H9 (cell line): ENCODE data around the gene SEMA3C. TPM values are rescaled to one million over a fixed set of nuclear protein-coding genes. Genes with fewer than 3 reads are reported as not detected.

Experiments used
- DNase-seq: peaks from one replicate; pipeline ENCODE4 v3.0.0-alpha.2; 2017
- H2AFZ ChIP-seq: one replicate; pipeline ENCODE4 v1.6.1; 2013; ENCODE audit warnings: mild to moderate bottlenecking, low read length, control low read depth, moderate library complexity
- H2AK5ac ChIP-seq: 2 replicates; pipeline ENCODE4 v1.6.1; 2013; ENCODE audit warnings: low read length, control low read depth, mixed read lengths; ENCODE audit not compliant: insufficient read length
- H2BK120ac ChIP-seq: one replicate; pipeline ENCODE4 v1.6.1; 2013; ENCODE audit warnings: low read depth, mild to moderate bottlenecking, low read length, control low read depth, inconsistent platforms; ENCODE audit not compliant: poor library complexity, severe bottlenecking
- H2BK12ac ChIP-seq: 2 replicates; pipeline ENCODE4 v1.6.1; 2013; ENCODE audit warnings: low read length, control low read depth, mixed read lengths, low read depth; ENCODE audit not compliant: insufficient read length
- H2BK15ac ChIP-seq: 2 replicates; pipeline ENCODE4 v1.6.1; 2013; ENCODE audit warnings: low read depth, low read length, control low read depth
- H2BK20ac ChIP-seq: one replicate; pipeline ENCODE4 v1.6.1; 2013; ENCODE audit warnings: low read depth, mild to moderate bottlenecking, low read length, control low read depth, inconsistent platforms; ENCODE audit not compliant: poor library complexity, severe bottlenecking
- H2BK5ac ChIP-seq: 2 replicates; pipeline ENCODE4 v1.6.1; 2013; ENCODE audit warnings: low read length, control low read depth, mixed read lengths; ENCODE audit not compliant: insufficient read length
- H3K14ac ChIP-seq: 2 replicates; pipeline ENCODE4 v1.6.1; 2013; ENCODE audit warnings: low read length, control low read depth; ENCODE audit not compliant: insufficient read depth
- H3K18ac ChIP-seq: 2 replicates; pipeline ENCODE4 v1.6.1; 2013; ENCODE audit warnings: low read depth, mild to moderate bottlenecking, mixed read lengths, low read length, control low read depth; ENCODE audit not compliant: insufficient read length
- H3K23ac ChIP-seq: 2 replicates; pipeline ENCODE4 v1.6.1; 2013; ENCODE audit warnings: low read length, control low read depth, mixed read lengths, low read depth; ENCODE audit not compliant: insufficient read length
- H3K23me2 ChIP-seq: 2 replicates; pipeline ENCODE4 v1.6.1; 2013; ENCODE audit warnings: low read depth, mild to moderate bottlenecking, mixed read lengths, low read length, control low read depth; ENCODE audit not compliant: insufficient read length, poor library complexity, severe bottlenecking
- H3K27ac ChIP-seq: 2 replicates; pipeline ENCODE4 v1.5.1; 2013; ENCODE audit warnings: low read length, control low read depth, mixed read lengths, low read depth; ENCODE audit not compliant: insufficient read length
- H3K27me3 ChIP-seq: 2 replicates; pipeline ENCODE4 v1.6.1; 2013; ENCODE audit warnings: low read length, control low read depth, inconsistent platforms; ENCODE audit not compliant: insufficient read depth
- H3K4ac ChIP-seq: 2 replicates; pipeline ENCODE4 v1.6.1; 2013; ENCODE audit warnings: low read depth, mild to moderate bottlenecking, control low read depth, inconsistent platforms, low read length, moderate library complexity
- H3K4me1 ChIP-seq: 2 replicates; pipeline ENCODE4 v1.6.1; 2013; ENCODE audit warnings: low read length, control low read depth, inconsistent platforms; ENCODE audit not compliant: insufficient read depth
- H3K4me2 ChIP-seq: 2 replicates; pipeline ENCODE4 v1.6.1; 2013; ENCODE audit warnings: low read length, control low read depth, mixed read lengths; ENCODE audit not compliant: insufficient read length, insufficient read depth
- H3K56ac ChIP-seq: 2 replicates; pipeline ENCODE4 v1.6.1; 2013; ENCODE audit warnings: low read depth, mild to moderate bottlenecking, mixed read lengths, low read length, control low read depth; ENCODE audit not compliant: insufficient read length
- H3K79me1 ChIP-seq: 2 replicates; pipeline ENCODE4 v1.6.1; 2013; ENCODE audit warnings: low read depth, mild to moderate bottlenecking, moderate library complexity, low read length, control low read depth, inconsistent platforms; ENCODE audit not compliant: insufficient read depth, poor library complexity, severe bottlenecking
- H3K79me2 ChIP-seq: 2 replicates; pipeline ENCODE4 v1.6.1; 2013; ENCODE audit warnings: low read length, control low read depth, inconsistent platforms; ENCODE audit not compliant: insufficient read depth
- H3K9ac ChIP-seq: 2 replicates; pipeline ENCODE4 v1.6.1; 2013; ENCODE audit warnings: low read length, control low read depth, mixed read lengths; ENCODE audit not compliant: insufficient read length; ENCODE audit errors: extremely low read depth
- H3K9me3 ChIP-seq: one replicate; pipeline ENCODE4 v1.6.1; 2013; ENCODE audit warnings: low read depth, low read length, inconsistent platforms; ENCODE audit not compliant: control insufficient read depth
- H3T11ph ChIP-seq: one replicate; pipeline ENCODE4 v1.6.1; 2013; ENCODE audit warnings: mild to moderate bottlenecking, low read length, control low read depth, inconsistent platforms
- H4K20me1 ChIP-seq: one replicate; pipeline ENCODE4 v1.6.1; 2013; ENCODE audit not compliant: control insufficient read depth, insufficient read length, insufficient read depth
- H4K5ac ChIP-seq: 2 replicates; pipeline ENCODE4 v1.6.1; 2013; ENCODE audit warnings: low read depth, mild to moderate bottlenecking, mixed read lengths, low read length, control low read depth; ENCODE audit not compliant: insufficient read length
- H4K8ac ChIP-seq: replicated peaks from 2 replicates; pipeline ENCODE4 v1.6.1; 2013; ENCODE audit warnings: low read length, control low read depth, mixed read lengths, low read depth; ENCODE audit not compliant: insufficient read length
- H4K91ac ChIP-seq: 2 replicates; pipeline ENCODE4 v1.6.1; 2013; ENCODE audit warnings: low read depth, mild to moderate bottlenecking, moderate library complexity, mixed read lengths, low read length, control low read depth; ENCODE audit not compliant: insufficient read length
- H3K27ac Mint-ChIP-seq, 3 experiments: 2 replicates in 2 of 3; 3 replicates in 1 of 3; pipeline ENCODE4 v1.8.0; 2020 to 2021; ENCODE audit warnings: mixed read lengths in 3 of 3, mild to moderate bottlenecking in 1 of 3, moderate library complexity in 1 of 3
- H3K27me3 Mint-ChIP-seq: 2 replicates; pipeline ENCODE4 v1.8.0; 2021; ENCODE audit warnings: low read depth, mild to moderate bottlenecking, moderate library complexity, mixed read lengths
- H3K36me3 Mint-ChIP-seq, 3 experiments: 2 replicates in 2 of 3; 3 replicates in 1 of 3; pipeline ENCODE4 v1.8.0; 2020 to 2021; ENCODE audit warnings: low read depth in 3 of 3, mixed read lengths in 3 of 3; ENCODE audit not compliant: insufficient read depth in 1 of 3
- H3K4me1 Mint-ChIP-seq, 2 experiments: 2 replicates each; pipeline ENCODE4 v1.8.0; 2020; ENCODE audit warnings: mixed read lengths in 2 of 2
- H3K4me3 Mint-ChIP-seq, 2 experiments: 2 replicates in 1 of 2; 3 replicates in 1 of 2; pipeline ENCODE4 v1.8.0; 2020 to 2021; ENCODE audit warnings: mild to moderate bottlenecking in 2 of 2, mixed read lengths in 2 of 2, moderate library complexity in 1 of 2
- H3K9me3 Mint-ChIP-seq, 2 experiments: 2 replicates in 1 of 2; 3 replicates in 1 of 2; pipeline ENCODE4 v1.8.0; 2020; ENCODE audit warnings: mild to moderate bottlenecking in 2 of 2, mixed read lengths in 2 of 2, moderate library complexity in 1 of 2
- CTCF ChIP-seq: fragments of 200-600 bp; sonication (generic); conservative IDR thresholded peaks from 3 replicates; pipeline ENCODE4 v1.8.0; 2021; ENCODE audit warnings: antibody characterized with exemption, mild to moderate bottlenecking
- WGBS: extraction: QIAGEN DNeasy Blood & Tissue Kit; methylation state at CpG from one replicate; pipeline ENCODE4 v1.1.7; 2013; ENCODE audit warnings: missing lambda C conversion rate, low lambda C conversion rate, mixed read lengths; ENCODE audit not compliant: insufficient read length; ENCODE audit errors: extremely low coverage; 5-methylcytosine and 5-hydroxymethylcytosine counted together
- total RNA-seq: library from RNA; stranded (reverse); gene quantifications from 2 replicates; pipeline ENCODE4 v1.2.1, GENCODE V29; 2021

SEMA3C gene
- total RNA-seq, 1 experiment from 2014 or later = 1.6 TPM

DNA sequence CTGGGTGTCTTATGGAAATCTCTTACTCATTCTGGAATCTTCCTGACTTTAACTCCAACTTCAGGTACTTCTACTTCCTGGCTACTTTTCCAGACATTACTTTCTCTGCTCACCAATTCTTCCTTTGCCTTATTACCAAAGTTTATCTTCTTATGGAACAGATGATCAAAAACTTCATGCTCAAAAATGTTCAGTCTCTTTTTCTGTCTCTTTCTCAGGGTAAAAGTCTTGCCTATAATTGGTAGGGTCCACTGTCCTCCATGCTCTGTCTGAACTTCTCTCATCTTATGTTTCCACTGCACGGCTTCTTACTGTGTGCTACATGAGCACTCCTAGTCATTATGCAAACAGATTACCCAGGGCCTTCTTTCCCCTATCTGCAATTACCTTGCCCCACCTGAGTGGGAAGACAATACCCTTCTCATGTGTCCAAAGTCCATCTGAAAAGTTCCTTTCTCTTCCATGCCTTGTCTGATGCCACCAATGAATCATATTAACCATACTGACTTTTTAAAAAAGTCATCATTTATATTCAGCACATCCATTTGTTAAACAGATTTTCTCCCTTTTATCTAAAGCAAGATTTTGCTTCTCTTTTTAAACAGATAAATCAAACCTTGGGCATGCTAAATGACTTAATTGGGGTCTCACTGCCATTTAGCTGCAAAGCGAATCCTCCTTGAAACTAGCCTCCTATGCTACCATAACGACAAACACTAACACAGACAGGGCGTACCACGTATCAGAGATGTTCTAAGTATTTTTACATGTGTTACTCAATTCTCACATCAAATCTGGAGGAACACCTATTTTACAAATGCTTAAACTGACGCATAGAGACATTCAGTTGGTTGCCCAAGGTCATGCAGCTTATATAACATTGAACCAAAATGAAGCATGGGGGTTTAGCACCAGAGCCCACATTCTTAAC lies 48.8 kb downstream of the SEMA3C start:
- Histone ChIP-seq H4K8ac (no peak overlapping the region), H3K4ac (no peak overlapping the region), H3K9me3 (no peaks in the 10 kb centered on the region), H3K4me2 (no peak overlapping the region), H3K18ac (no peak overlapping the region), H2AK5ac (no peak overlapping the region), H3K9ac (no peak overlapping the region), H4K20me1 (no peaks in the 10 kb centered on the region), H3K79me2 (no peaks in the 10 kb centered on the region), H2AFZ (no peak overlapping the region), H3K23ac (no peak overlapping the region), H4K5ac (no peak overlapping the region), H3K79me1 (no peaks in the 10 kb centered on the region), H3K27me3 (no peaks in the 10 kb centered on the region), H2BK20ac (no peak overlapping the region), H4K91ac (no peak overlapping the region), H3K23me2 (no peaks in the 10 kb centered on the region), H2BK15ac (no peak overlapping the region), H2BK120ac (no peak overlapping the region), H3K56ac (no peak overlapping the region), H3K14ac (no peak overlapping the region), H2BK12ac (no peak overlapping the region), H3K4me1 (no peaks in the 10 kb centered on the region), H3T11ph (no peak overlapping the region), H2BK5ac (no peak overlapping the region), H3K27ac (no peak overlapping the region)
- Mint-ChIP-seq H3K36me3 (no peaks in the 10 kb centered on the region), H3K4me3 (no peak overlapping the region), H3K4me1 (peaks cover 2 to 12% of the 10 kb centered on the region in 2 experiments), H3K27ac (peak overlapping the region in 1 of 3 experiments; percentile 17; a peak in 1 of 7 replicates), H3K27me3 (no peaks in the 10 kb centered on the region), H3K9me3 (no peaks in the 10 kb centered on the region)
- TF ChIP-seq CTCF = no peak
- no CpG with 5 or more reads among the region's 6 CpGs for WGBS
- DNase-seq = no peak
